ENCODE measurements around the gene EHBP1.

DNA sequence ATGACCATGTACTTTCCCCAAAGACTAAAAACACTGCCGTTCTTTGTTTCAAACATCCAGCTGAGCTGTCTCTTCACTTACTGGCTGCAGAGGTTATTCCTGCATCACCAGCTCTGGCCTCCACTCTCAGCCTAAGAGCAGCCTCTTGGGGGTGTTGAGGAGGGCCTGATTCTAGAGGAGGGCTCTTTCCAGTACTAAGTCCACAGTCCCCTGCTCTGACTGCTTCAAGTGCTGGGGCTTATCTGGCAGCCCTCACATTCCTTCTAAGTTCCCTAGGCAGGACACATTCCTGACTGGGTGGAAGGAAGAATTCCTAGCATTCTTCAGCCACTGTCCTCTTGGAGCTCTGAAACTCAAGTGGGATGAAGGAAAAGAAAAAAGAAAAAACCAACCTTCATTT is 32.9 kb upstream of the EHBP1 start:
- TF ChIP-seq, protein P1, sequence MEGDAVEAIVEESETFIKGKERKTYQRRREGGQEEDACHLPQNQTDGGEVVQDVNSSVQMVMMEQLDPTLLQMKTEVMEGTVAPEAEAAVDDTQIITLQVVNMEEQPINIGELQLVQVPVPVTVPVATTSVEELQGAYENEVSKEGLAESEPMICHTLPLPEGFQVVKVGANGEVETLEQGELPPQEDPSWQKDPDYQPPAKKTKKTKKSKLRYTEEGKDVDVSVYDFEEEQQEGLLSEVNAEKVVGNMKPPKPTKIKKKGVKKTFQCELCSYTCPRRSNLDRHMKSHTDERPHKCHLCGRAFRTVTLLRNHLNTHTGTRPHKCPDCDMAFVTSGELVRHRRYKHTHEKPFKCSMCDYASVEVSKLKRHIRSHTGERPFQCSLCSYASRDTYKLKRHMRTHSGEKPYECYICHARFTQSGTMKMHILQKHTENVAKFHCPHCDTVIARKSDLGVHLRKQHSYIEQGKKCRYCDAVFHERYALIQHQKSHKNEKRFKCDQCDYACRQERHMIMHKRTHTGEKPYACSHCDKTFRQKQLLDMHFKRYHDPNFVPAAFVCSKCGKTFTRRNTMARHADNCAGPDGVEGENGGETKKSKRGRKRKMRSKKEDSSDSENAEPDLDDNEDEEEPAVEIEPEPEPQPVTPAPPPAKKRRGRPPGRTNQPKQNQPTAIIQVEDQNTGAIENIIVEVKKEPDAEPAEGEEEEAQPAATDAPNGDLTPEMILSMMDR (IDR thresholded peaks at IDR 0.05 in 4 of 5, conservative IDR thresholded peaks at IDR 0.05 in 1 of 5), result no peak
- no peak for TF ChIP-seq POLR2A (IDR thresholded peaks at IDR 0.05)

Measured in gastrocnemius medialis (tissue), 4 donors.